ENCODE data around the gene SMIM20.

Gene SMIM20

GRCh38 chr4:25908491-25908901 lies 5.5 kb upstream of the SMIM20 start:
- DNase-seq (ENCODE audit: low read depth, low spot score) = peak; percentile 87
- H3K4me3 ChIP-seq (ENCODE audit: low read depth, low read length) = no peak overlapping the region
- TF ChIP-seq CTCF (IDR thresholded peaks at IDR 0.05; ENCODE audit: insufficient read depth, low read length, missing control alignments) = no peak
- ChIA-PET CTCF (interaction anchor here (0.6 to 2.4 kb wide), 3 partner anchors 18 to 468 kb away, joined by 3 to 14 read pairs (median 3); no protein-coding TSS in a partner anchor), POLR2A (no interaction called here)

- ChIA-PET POLR2A (no interaction called here), CTCF (interaction anchor here (2.0 to 4.8 kb wide), 3 partner anchors 18 to 471 kb away, joined by 4 to 28 read pairs (median 12); no protein-coding TSS in a partner anchor)
- TF ChIP-seq CTCF (IDR thresholded peaks at IDR 0.05; ENCODE audit: insufficient read depth, low read length, missing control alignments) = no peak
- no peak for DNase-seq (ENCODE audit: low read depth, low spot score)
- no peak overlapping the region for H3K4me3 ChIP-seq (ENCODE audit: low read depth, low read length)
Observed at GRCh38 chr4:25911356-25911755, 2.7 kb upstream of the SMIM20 start.

GRCh38 chr4:25913056-25913850 lies 767 bp upstream of the SMIM20 start:
- ChIA-PET CTCF (interaction anchor here (0.7 to 4.8 kb wide), 9 partner anchors 13 to 472 kb away, joined by 3 to 28 read pairs (median 4); no protein-coding TSS in a partner anchor), POLR2A (interaction anchor here (0.6 to 1.6 kb wide), 4 partner anchors 14 to 145 kb away, joined by 3 read pairs; no protein-coding TSS in a partner anchor)
- DNase-seq (ENCODE audit: low read depth, low spot score) = no peak
- peak overlapping the region; percentile 89 for H3K4me3 ChIP-seq (ENCODE audit: low read depth, low read length)
- no peak for TF ChIP-seq CTCF (IDR thresholded peaks at IDR 0.05; ENCODE audit: insufficient read depth, low read length, missing control alignments)

- ChIA-PET POLR2A (no interaction called here), CTCF (interaction anchor here (0.9 to 4.8 kb wide), 5 partner anchors 9 to 474 kb away, joined by 3 to 28 read pairs (median 5); no protein-coding TSS in a partner anchor)
- DNase-seq (ENCODE audit: low read depth, low spot score) = no peak
- H3K4me3 ChIP-seq (ENCODE audit: low read depth, low read length) = peak overlapping the region; percentile 89
- TF ChIP-seq CTCF (IDR thresholded peaks at IDR 0.05; ENCODE audit: insufficient read depth, low read length, missing control alignments) = no peak
Observed at GRCh38 chr4:25914670-25915352, 791 bp downstream of the SMIM20 start.

GRCh38 chr4:25915353-25915705 lies 1.3 kb downstream of the SMIM20 start:
- no peak overlapping the region for H3K4me3 ChIP-seq (ENCODE audit: low read depth, low read length)
- DNase-seq (ENCODE audit: low read depth, low spot score) = no peak
- ChIA-PET CTCF (interaction anchor here (1.5 to 4.8 kb wide), 3 partner anchors 8 to 474 kb away, joined by 4 to 28 read pairs (median 10); no protein-coding TSS in a partner anchor), POLR2A (no interaction called here)
- no peak for TF ChIP-seq CTCF (IDR thresholded peaks at IDR 0.05; ENCODE audit: insufficient read depth, low read length, missing control alignments)

GRCh38 chr4:25916870-25917269 lies 2.9 kb downstream of the SMIM20 start:
- ChIA-PET CTCF (interaction anchor here (1.3 kb wide), 1 partner anchor 9 kb away, joined by 5 read pairs; no protein-coding TSS in a partner anchor), POLR2A (no interaction called here)
- H3K4me3 ChIP-seq (ENCODE audit: low read depth, low read length) = no peak overlapping the region
- TF ChIP-seq CTCF (IDR thresholded peaks at IDR 0.05; ENCODE audit: insufficient read depth, low read length, missing control alignments) = no peak
- DNase-seq (ENCODE audit: low read depth, low spot score) = no peak

All from AG04449 (cell line).